ENCODE data around the gene GPBP1.

DNA sequence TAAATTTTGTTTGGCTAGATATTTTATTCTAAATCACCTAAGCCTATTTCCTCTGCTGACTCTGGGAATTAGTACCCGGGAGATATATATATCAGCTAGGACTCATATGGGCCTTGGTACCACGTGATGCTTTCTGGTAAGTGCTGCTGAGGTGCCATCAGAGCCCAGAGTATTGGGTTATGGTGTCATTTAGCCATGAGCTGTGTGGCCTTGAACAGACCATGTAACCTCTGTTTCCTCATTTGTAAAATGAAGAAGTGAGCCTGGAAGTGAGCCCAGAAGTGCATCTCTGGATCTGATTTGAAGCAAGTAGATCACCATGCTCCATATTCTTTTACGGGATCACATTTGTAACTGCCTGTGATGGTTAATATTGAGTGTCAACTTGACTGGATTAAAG, 126.1 kb downstream of the GPBP1 start:
- TF ChIP-seq, protein P1, sequence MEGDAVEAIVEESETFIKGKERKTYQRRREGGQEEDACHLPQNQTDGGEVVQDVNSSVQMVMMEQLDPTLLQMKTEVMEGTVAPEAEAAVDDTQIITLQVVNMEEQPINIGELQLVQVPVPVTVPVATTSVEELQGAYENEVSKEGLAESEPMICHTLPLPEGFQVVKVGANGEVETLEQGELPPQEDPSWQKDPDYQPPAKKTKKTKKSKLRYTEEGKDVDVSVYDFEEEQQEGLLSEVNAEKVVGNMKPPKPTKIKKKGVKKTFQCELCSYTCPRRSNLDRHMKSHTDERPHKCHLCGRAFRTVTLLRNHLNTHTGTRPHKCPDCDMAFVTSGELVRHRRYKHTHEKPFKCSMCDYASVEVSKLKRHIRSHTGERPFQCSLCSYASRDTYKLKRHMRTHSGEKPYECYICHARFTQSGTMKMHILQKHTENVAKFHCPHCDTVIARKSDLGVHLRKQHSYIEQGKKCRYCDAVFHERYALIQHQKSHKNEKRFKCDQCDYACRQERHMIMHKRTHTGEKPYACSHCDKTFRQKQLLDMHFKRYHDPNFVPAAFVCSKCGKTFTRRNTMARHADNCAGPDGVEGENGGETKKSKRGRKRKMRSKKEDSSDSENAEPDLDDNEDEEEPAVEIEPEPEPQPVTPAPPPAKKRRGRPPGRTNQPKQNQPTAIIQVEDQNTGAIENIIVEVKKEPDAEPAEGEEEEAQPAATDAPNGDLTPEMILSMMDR (IDR thresholded peaks at IDR 0.05; ENCODE audit: low read length): no peak
- no peak for TF ChIP-seq EZH2 (IDR thresholded peaks at IDR 0.05; ENCODE audit: borderline replicate concordance, low read length)

Measured in OCI-LY1 (cell line).